ENCODE data around the gene COA7. TPM values are rescaled to one million over a fixed set of nuclear protein-coding genes. Genes with fewer than 3 reads are reported as not detected.

The COA7 gene
- total and polyA plus RNA-seq, 2 of the 4 experiments (the other 2 are of a cell fraction): 9.3 to 20.3 TPM

DNA sequence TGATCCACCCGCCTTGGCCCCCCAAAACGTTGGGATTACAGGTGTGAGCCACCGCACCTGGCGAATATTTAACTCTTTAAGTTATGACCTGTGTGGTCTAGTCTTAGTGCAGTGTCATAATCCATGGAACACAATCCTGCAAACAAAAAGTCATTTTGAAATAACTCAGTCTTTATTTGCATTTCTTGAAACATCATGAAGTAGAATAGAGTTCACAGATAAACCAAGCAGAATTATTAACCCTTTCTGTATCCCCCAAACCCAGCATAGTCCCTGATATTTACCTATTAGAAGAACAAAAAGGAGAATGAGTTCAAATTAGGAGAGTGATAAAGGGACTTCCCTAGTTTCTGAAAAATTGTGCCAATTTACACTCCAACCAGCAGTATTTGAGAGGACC lies 48.0 kb upstream of the COA7 start:
- CTCF ChIA-PET: no interaction called here
- dilution Hi-C loops (cut with HindIII; ENCODE audit: low sequenced_read_pairs, unreplicated experiment): no loop called here
- no TSS peak for BruUV-seq (replicated peaks)

More for the DNA sequence above, 48.0 kb upstream of the COA7 start:
- WGBS, 2 experiments (ENCODE audit: extremely low coverage in 2 of 2, insufficient read length in 1 of 2): no CpG with 5 or more reads among the region's 4 CpGs
- Histone ChIP-seq H3K4me3 (ENCODE audit: insufficient read depth, low read depth, low read length) (no peak overlapping the region), H4K5ac (ENCODE audit: low read depth, low read length) (no peak overlapping the region), H3K18ac (ENCODE audit: low read depth, low read length) (no peak overlapping the region), H2BK15ac (ENCODE audit: low read depth, low read length) (no peak overlapping the region), H3K4me2 (ENCODE audit: low read depth, low read length) (no peak overlapping the region), H3K9ac (ENCODE audit: low read depth, low read length) (no peak overlapping the region), H4K20me1 (ENCODE audit: insufficient read depth, low read length) (peaks cover 7% of the 10 kb centered on the region), H3K4me1 (ENCODE audit: control insufficient read depth, insufficient read depth, low read length) (peaks cover 4% of the 10 kb centered on the region), H3K9me1 (ENCODE audit: insufficient read depth, low read length) (0 out of 2 replicates have a peak, but pooled peaks cover 2% of the 10 kb centered on the region), H3K27ac (ENCODE audit: insufficient read depth, low read length) (no peak overlapping the region), H2BK5ac (ENCODE audit: low read depth, low read length, poor library complexity, severe bottlenecking) (no peak overlapping the region), H3K79me1 (ENCODE audit: low read depth in 1 of 2, low read length in 2 of 2) (peaks cover 17 to 63% of the 10 kb centered on the region in 2 experiments), H2AFZ (replicated peaks; ENCODE audit: low read length, poor library complexity) (no peak overlapping the region), H3K14ac (replicated peaks; ENCODE audit: low read depth, low read length) (no peak overlapping the region), H3K36me3 (ENCODE audit: control insufficient read depth, insufficient read depth, low read length) (no peaks in the 10 kb centered on the region; the same call in 1 of the 2 replicates), H3K4ac (ENCODE audit: low read depth, low read length) (no peak overlapping the region), H2AK5ac (ENCODE audit: low read depth, low read length) (no peak overlapping the region), H3K27me3 (ENCODE audit: control insufficient read depth, insufficient read depth, low read length) (no peaks in the 10 kb centered on the region), H4K91ac (ENCODE audit: insufficient read depth, low read depth, low read length) (no peak overlapping the region), H3K23ac (ENCODE audit: low read depth, low read length) (no peak overlapping the region), H2AK9ac (replicated peaks; ENCODE audit: low read depth, low read length, poor library complexity) (no peak overlapping the region), H3K56ac (ENCODE audit: extremely low read depth, insufficient read depth, low read length) (no peak overlapping the region), H3K9me3 (ENCODE audit: control insufficient read depth, insufficient read depth, low read length) (no peaks in the 10 kb centered on the region), H2BK20ac (ENCODE audit: low read depth, low read length) (no peak overlapping the region), H2BK120ac (ENCODE audit: low read depth, low read length) (no peak overlapping the region), H4K8ac (ENCODE audit: low read depth in 2 of 2, low read length in 2 of 2) (no peak overlapping the region)
- intact Hi-C loops (cut with micrococcal nuclease) (loop anchor here (5.0 kb wide), 1 partner anchor 44 kb away; no protein-coding TSS in a partner anchor), in situ Hi-C loops (cut with MboI; ENCODE audit: low sequenced_read_pairs) (no loop called here)
- ATAC-seq (ENCODE audit: low read depth) (no peak), DNase-seq (no peak)
- no peak for TF ChIP-seq NFE2L2 (IDR thresholded peaks at IDR 0.05; ENCODE audit: low read depth, low read length)
- TF ChIP-seq POLR2A (IDR thresholded peaks at IDR 0.05; ENCODE audit: low read depth, low read length): no peak
- TF ChIP-seq SMC3 (IDR thresholded peaks at IDR 0.05; ENCODE audit: low read depth, low read length): no peak
- TF ChIP-seq MAZ (IDR thresholded peaks at IDR 0.05; ENCODE audit: borderline replicate concordance, low read depth, low read length): no peak
- TF ChIP-seq MAFK (IDR thresholded peaks at IDR 0.05; ENCODE audit: low read depth, low read length): no peak
- POLR2A ChIA-PET (ENCODE audit: unreplicated experiment): no interaction called here
